ENCODE measurements around the gene DOCK3.

DNA sequence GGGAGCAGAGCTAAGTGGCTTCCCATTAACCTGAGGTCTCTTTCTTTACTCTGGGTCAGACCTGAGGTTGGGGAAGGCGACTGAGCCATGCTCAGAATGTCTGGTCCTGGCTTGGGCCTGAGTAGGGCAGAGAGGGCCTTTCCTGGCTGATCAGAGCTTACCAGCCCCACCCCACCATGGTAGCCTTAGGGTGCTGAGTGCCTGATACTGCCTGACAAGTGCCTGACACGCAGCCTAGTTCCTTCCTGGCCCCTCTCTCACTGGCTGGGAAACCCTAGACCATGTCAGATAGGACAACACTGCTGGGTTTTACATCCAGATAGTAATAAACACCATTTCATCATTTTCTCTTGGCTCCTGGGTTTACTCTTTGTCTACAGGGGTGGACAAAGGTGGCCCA is 25.8 kb upstream of the DOCK3 start:
- TF ChIP-seq POLR2A (IDR thresholded peaks at IDR 0.05) (no peak), EP300 (IDR thresholded peaks at IDR 0.05) (no peak), CTCF (IDR thresholded peaks at IDR 0.05) (no peak)

Data from ovary (tissue), 3 donors.